HG03196 (cell line): Measurements from ENCODE around the gene MBD5.

Experiments
- ATAC-seq: cut with Tn5 transposase; IDR thresholded peaks from one replicate; pipeline ENCODE4 v1.9.1; 2021; ENCODE audit not compliant: unreplicated experiment

MBD5 gene

DNA sequence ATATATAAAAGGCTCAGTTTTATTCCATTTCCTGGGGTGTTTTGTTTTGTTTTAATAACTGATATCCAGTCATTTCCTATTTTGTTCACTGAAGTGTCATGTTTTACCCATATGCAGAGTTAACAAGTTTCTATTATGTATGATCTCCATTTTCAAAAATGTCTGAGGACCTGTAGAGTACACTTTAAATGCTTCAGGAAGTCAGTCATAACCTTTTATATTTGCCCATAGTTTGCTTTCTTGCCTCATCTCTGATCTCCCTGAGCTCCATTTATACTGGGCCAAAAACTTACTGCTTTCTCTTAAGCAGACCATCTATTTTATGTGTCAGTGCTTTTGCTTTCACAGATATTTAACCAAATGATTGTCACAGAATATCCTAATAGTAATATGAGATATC, 278.7 kb downstream of the MBD5 start:
- ATAC-seq, result no peak

DNA sequence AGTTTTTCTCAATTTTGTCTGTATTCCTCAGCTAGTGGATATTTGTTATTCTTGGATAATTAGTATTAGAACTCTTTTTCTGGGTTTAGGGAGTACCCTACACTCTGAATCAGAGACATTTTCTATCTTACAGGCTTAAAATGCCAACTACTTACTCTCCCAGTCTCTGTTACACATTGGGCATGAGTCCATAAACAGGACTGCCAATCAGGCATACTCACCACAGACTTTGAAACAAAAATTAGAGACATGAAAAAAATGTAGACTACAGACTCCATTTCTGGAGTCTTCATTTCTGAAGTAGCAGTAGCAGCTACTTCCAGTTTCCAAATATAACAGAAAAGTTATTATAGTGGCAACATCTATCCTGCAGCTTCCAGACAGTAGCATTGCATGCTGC, 279.7 kb downstream of the MBD5 start:
- no peak for ATAC-seq

DNA sequence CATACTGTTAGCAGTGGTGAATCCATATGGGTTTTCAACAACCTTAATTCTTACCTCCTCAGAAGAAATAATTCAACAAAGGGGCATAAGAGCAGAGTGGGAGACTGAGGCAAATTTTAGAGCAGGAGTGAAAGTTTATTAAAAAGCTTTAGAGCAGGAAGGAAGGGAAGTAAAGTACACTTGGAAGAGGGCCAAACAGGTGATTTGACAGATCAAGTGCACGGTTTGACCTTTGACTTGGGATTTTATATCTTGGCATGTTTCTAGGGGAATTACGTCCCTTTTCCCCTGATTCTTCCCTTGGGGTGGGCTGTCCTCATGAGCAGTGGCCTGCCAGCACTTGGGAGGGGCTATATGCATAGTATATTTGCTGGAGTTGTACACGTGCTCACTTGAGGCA, 280.5 kb downstream of the MBD5 start:
- ATAC-seq, result no peak

DNA sequence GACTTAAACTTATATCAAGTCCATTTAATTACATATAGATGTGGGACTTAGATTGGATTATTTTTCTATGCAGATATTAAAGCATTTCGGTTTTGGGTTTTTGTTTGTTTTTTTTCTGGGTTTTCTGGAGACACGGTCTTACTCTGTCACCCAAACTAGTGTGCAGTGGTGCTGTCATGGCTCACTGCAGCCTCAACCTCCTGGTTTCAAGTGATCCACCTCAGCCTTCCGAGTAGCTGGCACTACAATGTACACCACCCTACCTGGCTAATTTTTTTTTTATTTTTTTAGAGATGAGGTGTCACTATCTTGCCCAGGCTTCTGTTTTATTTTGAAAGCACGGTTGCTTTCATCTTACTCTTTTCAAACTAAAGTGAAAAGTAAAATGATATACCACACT, 281.6 kb downstream of the MBD5 start:
- ATAC-seq, result no peak

DNA sequence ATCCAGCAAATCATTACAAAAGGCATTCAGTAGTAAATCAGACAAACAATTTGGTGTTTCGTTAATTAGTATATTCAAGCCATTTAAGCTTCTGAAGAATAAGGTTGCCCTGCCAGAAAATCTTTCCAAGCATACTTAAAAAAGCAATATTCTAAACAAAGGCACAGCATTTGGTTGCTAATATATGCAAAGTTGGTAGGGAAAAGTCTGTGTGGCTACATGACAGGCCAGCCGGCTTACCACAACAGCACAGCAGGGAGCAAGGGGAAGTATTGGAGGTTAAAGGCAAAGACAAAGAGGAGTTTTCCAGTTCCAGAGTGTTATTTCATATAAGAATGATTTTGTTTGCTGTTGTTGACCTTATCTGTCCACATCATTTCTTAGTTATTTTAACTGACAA, 282.3 kb downstream of the MBD5 start:
- no peak for ATAC-seq

DNA sequence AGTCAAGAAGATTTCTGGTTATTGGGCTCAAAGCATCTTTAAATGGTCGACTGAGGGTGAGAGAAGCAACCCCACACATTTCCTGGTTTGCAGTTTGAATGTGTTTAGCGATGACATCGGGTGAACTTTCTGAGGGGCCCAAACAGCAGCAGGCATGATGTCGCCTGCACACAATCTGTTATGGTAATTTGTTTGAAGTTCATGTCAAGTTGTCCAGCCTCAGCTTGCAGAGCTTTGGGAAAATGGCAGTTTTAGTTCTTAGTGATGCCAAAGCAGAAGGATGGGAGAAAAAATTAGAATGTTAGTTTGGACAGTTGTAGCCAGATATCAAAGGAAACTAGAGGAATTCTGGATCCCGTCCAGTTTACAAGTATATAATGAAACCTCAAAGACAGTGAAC, 284.6 kb downstream of the MBD5 start:
- no peak for ATAC-seq

DNA sequence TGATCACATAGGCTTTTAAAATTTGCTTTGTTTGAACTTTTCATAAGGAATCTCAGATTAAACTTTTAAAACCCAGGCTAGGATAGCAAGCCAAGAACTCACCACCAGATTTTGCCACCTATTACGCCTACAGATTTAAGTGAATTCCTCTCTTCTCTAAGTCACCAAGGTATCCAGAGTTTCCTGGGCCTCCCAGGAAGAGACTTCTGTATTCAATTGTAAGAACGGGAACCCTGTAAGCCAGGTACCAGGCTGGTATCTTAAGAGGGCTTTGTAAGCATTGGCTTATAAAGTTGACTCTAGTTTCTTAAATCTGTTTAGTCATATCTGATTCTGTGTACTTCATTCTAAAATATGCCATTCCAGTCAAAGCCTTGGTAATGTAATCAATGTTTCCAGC, 285.1 kb downstream of the MBD5 start:
- no peak for ATAC-seq

DNA sequence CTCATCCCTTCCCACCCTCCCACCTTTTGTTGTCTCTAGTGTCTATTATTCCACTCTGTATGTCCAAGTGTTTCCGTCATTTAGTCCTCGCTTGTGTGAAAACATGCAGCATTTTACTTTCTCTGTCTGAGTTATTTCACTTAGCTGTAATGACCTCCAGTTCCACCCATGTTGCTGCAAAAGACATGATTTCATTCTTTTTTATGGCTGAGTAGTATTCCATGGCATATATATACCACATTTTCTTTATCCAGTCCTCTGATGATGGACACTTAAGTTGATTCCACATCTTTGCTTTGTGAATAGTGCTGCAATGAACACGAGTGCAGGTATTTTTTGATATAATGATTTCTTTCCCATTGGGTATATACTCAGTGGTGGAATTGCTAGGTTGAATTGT, 296.7 kb downstream of the MBD5 start:
- ATAC-seq, result no peak

DNA sequence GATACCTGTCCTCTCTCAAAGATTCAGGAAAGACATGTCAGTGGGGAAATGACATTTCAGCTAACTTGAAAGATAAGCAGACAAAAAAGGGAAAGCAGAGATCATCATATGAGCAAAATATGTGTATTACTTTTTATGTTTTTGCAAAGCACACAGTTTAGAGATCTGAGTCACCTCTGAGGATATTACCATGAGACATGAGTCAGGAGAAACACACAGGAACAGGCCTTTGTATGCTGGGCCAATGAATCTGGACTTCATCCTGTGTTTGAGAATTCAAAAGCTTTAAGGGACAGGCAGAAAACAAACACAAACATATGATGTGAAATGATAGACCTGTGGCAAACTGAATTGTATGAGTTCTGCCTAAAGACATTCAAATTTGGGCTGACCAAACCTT, 317.6 kb downstream of the MBD5 start:
- ATAC-seq, result no peak

DNA sequence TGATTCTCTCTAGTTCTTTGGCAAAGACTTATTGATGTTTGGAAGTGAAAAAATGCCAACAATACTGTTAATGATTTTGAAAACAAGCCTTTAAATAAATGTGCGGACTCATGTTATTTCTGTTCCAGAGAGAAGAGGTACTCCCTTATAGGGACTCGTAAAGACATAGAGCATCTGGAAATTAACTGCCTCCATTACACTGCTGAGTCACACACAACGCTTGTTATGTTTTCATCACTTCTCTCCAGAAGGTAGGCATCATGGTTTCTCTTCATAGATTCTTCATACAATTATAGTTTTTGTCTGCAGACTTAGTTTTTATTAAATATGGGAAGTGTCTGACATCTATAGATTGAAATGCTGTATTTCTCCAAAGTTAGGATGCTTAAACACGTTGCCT, 321.2 kb downstream of the MBD5 start:
- ATAC-seq, result no peak

DNA sequence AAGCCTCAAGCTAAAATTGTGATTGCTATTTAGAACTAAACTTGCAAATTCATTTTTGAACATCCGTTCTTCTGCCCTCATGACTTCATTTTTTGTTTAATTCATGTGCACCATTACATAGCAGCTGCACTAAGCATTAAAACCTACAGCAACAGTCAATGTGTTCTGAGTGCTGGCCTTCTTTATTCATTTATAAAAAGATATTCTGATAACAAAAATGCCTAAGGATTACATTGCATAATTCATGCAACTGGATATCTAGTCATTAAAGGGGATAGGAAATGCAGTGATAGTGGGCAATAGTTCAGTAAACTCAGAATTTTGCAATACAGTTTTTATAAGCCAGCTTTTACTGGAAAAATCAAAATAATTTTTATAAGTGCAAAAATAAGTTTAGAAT, 329.3 kb downstream of the MBD5 start:
- no peak for ATAC-seq

DNA sequence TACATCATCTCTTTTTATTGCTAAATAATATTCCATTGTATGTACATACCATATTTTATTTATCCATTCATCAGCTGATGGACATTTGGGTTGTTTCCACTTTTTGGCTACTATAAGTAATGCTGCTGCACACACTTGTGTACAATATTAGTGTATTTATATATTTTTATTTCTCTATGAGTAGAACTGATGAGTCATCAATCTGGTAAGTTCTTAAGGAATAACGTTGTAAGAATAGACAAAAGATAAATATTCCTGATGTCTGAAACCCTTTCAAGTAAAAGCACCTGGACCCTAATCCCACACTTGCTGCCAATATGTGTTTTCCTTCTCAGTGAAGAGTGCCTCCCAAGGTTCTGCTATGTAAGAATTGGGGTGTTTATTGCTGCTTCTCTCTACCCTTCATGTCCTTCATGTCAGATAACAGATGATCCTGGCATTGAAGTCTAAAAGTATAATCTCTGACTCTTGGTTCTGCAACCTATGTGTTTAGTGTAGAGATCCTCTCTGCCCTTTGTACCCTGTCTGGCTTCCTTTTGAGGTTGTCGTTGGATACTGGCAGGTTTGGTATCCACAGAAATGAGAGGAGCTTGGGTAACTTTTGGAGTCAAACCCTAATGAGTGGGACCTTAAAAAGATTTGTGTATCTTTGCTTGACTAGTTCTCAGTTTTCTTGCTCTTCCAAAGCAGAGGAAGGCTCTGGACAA, 330.7 kb downstream of the MBD5 start:
- no peak for ATAC-seq

DNA sequence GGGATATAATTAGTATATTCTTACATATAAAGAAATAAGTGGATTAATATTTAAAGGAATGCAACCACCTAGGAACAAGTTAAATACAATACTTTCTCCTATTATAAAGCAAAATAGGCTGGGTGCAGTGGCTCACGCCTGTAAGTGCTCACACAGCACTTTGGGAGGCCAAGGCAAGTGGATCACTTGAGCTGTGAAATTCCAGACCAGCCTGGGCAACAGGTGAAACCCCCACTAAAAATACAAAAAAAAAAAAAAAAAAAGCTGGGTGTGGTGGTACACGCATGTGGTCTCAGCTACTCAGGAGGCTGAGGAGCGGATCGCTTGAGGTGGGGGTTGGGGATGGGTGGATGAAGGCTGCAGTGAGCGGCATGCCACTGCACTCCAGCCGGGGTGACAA, 337.5 kb downstream of the MBD5 start:
- no peak for ATAC-seq

DNA sequence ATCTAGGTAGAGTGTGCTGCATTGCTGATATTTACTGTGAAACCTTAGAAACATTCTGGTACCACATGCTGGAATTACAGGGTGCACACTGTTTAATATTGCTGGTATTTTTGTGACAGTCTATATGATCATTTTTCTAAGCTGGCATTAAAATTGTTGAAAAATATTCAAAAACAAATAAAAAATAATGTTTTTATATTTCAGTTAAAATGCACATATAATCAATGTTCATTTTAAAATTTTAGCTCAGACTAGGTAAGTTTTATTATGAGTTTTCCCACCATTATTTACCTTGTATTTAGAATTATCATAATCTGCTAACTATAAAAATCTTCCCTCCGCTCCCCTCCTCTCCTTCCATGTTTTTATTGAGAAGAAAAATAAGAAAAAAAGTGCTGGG, 339.8 kb downstream of the MBD5 start:
- no peak for ATAC-seq

DNA sequence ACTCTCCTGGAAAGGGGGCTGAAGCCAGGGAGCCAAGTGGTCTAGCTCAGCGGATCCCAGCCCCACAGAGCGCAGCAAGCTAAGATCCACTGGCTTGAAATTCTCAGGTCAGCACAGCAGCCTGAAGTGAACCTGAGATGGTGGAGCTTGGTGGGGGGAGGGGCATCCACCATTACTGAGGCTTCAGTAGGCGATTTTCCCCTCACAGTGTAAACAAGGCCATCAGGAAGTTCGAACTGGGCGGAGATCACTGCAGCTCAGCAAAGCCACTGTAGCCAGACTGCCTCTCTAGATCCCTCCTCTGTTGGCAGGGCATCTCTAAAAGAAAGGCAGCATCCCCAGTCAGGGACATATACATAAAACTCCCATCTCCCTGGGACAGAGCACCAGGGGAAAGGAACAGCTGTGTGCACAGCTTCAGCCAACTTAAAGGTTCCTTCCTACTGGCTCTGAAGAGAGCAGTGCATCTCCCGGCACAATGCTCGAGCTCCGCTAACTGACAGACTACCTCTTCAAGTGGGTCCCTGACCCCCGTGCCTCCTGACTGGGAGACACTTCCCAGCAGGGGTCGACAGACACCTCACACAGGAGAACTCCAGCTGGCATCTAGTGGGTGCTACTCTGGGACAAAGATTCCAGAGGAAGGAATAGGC, 341.4 kb downstream of the MBD5 start:
- ATAC-seq, result no peak

DNA sequence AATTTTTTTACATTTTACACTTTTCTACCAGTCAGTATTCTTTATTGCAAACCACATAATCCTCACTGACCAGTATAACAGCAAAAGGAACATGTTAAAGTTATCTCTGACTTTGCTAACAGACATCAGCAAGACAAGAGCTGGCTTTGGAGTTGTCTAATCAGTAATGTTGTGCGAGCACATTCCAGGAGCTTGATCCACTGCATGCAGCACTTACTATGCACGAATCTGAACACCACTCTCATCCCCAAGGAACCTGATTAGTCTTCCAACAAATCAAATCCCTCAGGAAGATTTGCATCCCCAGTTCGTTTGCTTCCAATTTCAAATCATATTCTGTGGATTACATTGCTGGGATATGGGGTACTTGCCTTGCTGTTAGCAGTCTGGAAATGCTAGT, 354.3 kb downstream of the MBD5 start:
- no peak for ATAC-seq

DNA sequence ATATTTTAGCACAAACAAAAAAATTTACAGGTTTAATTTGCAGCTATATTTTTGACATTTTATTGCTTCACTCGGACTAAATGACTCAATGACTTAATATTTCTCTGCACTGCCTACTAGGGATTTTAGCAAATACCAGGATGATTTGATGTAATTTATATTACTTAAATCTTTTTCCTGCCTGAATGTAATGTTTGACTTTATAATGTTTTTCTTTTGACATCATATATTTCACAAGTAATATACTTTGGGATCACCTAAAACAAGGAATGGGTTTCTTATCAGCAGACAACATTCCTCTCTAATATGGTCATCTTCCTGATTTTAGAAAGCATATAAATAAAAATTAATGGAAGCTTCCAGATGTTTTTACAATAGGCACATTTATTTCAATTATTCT, 370.4 kb downstream of the MBD5 start:
- no peak for ATAC-seq

DNA sequence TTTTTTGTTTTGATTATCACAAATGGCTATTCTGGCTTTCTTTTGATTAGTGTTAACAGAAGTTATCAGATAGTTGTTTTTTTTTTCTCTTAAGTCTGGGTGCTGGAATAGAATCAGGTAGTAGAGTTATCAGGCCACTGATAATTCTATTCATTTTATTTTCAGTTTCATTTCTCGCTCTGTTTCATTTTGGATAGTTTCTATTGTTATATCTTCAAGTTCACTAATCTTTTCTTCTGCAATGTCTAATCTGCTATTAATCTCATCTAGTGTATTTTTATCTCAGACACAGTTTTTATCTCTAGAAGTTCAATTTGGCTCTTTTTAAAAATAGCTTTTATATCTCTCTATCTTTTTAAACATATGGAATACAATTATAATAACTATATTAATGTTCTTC, 381.9 kb downstream of the MBD5 start:
- no peak for ATAC-seq

DNA sequence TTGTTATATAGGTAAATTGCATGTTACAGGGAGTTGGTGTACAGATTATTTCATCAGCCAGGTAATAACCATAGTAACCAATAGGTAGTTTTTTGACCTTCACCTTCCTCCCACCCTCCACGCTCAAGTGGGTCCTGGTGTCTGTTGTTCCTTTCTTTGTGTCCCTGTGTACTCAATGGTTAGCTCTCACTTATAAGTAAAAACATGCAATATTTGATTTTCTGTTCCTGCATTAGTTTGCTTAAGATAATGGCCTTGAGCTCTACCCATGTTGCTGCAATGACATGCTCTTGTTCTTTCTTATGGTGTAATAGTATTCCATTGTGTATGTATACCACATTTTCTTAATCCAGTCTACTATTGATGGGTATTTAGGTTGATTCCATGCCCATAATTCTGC, 390.0 kb downstream of the MBD5 start:
- no peak for ATAC-seq

DNA sequence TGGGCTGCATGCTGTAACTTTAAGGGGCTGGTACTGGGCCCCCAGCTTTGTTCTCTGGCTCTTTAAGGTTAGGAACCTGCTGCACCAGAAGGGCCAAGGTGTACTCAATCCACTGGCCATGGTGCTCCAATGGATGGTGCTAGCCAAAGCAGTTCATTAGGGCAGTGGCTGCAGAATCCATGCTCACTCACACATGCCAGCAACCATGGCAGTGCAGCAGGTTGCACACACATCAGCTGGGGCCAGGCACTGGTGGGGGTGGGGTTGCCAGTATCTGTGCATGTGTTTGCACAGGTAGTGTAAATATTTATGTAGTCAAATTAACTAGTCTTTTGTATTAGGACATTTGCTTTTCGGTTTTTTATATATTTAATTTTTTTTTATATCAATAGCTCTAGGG, 395.4 kb downstream of the MBD5 start:
- no peak for ATAC-seq

DNA sequence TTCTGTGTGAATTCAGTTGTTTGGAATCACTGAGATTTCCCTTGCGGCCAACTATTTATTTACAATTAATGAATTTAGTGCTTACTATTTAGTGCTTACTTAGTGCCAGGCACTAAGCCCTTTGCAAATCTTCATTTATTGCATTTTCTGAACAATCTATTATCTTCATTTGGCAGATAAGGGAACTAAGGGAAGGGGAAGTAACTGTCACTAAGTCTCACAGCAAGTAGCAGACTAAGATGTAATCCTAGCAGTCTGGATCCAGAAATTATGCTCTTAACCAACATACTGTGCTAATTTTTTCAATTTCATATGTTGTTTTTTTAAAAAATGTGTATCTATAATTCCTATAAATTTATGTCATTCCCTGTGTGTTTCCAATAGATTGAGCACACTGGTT, 409.2 kb downstream of the MBD5 start:
- ATAC-seq, result no peak

DNA sequence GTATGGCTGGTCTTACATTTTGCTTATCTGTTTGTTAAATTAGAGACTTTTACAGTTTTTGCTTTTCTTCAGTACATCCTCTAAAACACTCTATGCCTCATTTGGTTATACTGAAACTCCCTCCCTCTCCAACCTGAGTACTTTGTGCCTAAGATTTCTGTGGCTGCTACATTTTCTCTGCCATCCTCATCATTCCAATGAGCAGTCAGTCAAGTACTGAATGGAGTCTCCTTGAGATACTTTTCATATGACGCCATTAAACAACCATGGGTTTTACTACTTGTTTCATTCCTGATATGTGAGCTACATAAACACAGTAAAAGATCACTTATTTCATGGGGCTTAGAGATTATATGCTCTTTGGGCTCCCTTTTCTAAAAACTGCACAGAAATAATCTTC, 427.0 kb downstream of the MBD5 start:
- no peak for ATAC-seq

DNA sequence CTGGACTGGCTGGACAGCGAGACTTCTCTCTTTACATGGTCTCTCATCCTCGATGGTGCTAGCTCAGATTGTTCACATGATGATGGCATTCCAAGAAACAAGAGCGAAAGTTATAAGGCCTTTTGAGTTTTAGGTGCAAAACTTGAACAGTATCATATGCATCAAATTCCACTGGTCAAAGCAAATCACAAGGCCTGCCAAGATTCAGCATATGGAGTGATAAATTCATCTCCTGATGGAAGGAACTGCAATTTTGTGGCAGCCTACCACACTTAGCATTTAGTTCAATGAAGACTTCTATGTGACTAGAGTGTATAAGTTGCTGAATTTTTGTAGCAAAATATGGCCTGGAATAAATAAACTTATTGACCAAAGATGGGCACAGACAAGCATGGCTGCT, 429.6 kb downstream of the MBD5 start:
- ATAC-seq, result no peak
